ENCODE results near the gene ELP1.

The ELP1 gene

GRCh38 chr9:108882052-108882888 lies 51.7 kb downstream of the ELP1 start:
- no peak for DNase-seq (ENCODE audit: low read depth in 2 of 2)

DNA sequence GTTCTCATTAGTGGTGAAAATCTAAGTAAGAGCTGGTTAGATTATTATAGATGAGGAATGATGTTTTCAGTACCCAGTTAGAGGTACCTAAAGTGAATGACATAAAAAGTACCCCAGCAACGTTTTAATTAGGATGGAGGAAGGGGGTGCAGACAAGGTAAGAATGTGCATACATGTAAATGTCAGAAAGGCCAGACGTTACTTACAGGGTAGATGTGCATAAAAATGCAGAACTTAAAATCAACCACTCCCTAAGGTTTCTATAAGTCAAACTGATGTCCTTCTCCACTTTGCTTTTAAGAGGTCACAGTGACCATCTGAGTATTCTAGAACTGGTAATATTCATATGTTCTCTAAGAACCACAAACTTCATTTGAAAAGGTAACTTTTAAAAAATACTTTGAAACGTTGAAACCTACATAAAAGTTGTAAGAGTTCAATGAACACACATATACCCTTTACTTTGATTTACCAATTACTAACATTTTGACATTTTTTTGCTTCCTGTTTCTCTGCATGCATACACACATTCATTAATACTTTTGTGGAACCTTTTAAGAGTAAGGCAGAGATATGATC lies 53.1 kb downstream of the ELP1 start:
- no peak for DNase-seq (ENCODE audit: low read depth in 2 of 2)

- DNase-seq (ENCODE audit: low read depth in 2 of 2) = no peak
Observed at GRCh38 chr9:108877524-108877923, 56.4 kb downstream of the ELP1 start.

- no peak for DNase-seq (ENCODE audit: low read depth in 2 of 2)
Observed at GRCh38 chr9:108876425-108876824, 57.5 kb downstream of the ELP1 start.

- no peak for DNase-seq (ENCODE audit: low read depth in 2 of 2)
Observed at GRCh38 chr9:108874058-108874788, 59.7 kb downstream of the ELP1 start.

DNA sequence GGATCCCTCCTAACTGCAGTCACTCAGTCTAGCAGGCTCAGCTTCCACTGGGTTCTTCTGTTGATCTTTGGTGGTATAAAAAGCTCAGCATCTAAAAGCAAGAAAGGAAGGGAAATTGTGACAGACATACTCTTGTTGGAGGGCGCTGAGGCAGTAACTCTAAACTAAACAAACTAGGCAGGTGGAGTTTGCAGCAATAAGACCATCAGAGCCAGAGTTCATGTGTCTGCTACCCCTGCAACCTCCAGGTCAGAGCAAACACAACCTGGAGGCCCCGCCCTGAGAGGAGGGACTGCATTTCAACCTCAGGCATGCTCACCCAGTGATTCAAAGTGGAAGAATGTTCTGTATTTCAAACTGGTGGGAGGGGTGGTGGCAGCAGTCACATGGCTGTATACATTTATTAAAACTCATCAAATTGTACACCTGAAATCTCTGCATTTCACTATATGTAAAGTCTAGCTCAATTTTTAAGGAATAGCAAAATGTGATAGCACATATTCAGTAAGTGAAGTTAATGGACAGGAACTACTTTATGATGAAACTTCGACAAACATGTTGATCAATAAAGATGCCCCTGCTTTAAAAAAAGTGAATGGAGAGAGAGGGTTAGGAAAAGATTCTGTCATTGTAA lies 64.7 kb downstream of the ELP1 start:
- DNase-seq (ENCODE audit: low read depth in 2 of 2) = no peak

GRCh38 chr9:108867829-108868228 lies 66.1 kb downstream of the ELP1 start:
- no peak for DNase-seq (ENCODE audit: low read depth in 2 of 2)

- DNase-seq (ENCODE audit: low read depth in 2 of 2) = no peak
Observed at GRCh38 chr9:108867116-108867515, 66.8 kb downstream of the ELP1 start.

DNA sequence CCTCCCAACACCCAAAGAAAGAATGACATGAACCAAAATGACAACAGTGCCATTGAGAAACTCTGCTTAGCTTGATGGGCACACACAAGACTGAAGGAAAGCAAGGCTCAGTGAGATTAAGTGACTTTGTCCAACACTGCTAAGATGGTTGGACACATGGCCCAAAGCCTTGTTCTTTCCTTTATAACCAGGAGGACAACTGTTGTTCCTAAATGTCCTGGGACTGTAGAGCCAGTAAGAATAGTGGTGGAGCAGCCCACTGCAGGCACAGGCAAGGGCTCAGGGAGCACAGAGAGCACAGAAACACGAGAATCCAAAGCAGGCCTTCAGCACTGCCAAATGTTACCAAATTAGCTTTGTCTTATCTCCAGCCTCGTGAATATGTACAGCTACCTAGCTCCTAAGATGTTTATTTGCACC lies 67.9 kb downstream of the ELP1 start:
- DNase-seq (ENCODE audit: low read depth in 2 of 2) = no peak

- no peak for DNase-seq (ENCODE audit: low read depth in 2 of 2)
Observed at GRCh38 chr9:108865037-108865436, 68.9 kb downstream of the ELP1 start.

- no peak for DNase-seq (ENCODE audit: low read depth in 2 of 2)
Observed at GRCh38 chr9:108864446-108864845, 69.5 kb downstream of the ELP1 start.

GRCh38 chr9:108863891-108864290 lies 70.0 kb downstream of the ELP1 start:
- DNase-seq (ENCODE audit: low read depth in 2 of 2) = no peak

DNA sequence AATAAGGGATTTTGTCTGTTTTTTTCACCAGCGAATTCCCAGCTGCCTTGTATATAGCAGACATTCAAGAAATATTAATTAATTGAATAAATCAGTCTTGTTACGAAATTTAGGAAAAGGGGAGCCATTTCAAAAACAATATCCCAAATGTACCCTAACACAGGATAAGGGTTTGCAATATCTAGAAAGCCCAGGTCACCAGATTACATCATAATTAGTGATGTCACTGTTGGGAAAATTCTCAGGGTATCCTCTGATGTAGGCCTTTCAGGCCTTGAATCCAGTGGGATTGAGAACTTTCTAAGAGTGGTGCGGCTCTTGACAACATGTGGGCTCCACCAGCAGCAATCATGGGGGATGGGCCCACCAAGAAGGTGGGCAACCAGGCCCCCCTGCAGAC lies 71.9 kb downstream of the ELP1 start, which contains the start of gene ACTL7A:
Gene ACTL7A, plus strand, starts transcription at position 270 of the 400 bp plus-strand sequence. Its CDS starts 57 bp downstream, at position 327.
- no peak for DNase-seq (ENCODE audit: low read depth in 2 of 2)

DNA sequence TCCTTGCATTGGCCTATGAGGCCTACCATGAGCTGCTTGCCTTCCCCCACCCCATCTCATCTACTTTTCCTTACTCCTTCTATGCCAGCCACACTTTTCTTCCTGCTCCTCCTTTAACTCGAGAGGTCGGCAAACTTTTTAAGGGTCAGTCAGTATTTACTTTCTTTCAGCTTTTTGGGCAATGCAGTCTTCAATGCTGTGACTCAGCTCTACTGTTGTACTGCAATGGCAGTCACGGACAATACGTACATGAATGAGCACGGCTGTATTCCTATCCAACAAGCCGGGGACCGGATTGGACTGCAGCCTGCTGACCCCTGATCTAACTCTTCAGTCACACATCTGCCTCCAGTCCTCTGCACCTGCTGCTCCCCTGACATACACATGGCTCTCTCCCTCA lies 72.5 kb downstream of the ELP1 start:
- DNase-seq (ENCODE audit: low read depth in 2 of 2) = no peak

DNA sequence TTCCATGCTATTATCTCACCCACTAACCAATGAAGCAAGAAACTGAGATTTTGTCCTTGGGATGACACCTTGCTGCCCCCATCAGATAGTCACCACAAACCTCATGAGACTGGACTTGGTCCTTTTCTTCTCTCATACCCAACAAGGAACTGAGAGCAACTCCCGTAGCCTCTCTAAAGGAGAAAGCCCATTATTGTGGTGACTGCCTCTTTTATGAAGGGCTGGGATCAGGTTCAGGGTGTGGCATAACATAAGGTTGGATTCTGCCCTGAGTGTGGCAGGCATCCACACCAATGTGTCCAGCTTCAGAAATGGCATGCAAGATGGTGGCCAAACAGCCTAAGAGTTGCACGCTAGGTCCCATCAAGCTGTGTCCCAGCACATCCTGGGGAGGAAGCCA lies 73.2 kb downstream of the ELP1 start:
- DNase-seq (ENCODE audit: low read depth in 2 of 2) = no peak

- DNase-seq (ENCODE audit: low read depth in 2 of 2) = no peak
Observed at GRCh38 chr9:108860354-108860753, 73.6 kb downstream of the ELP1 start.

DNA sequence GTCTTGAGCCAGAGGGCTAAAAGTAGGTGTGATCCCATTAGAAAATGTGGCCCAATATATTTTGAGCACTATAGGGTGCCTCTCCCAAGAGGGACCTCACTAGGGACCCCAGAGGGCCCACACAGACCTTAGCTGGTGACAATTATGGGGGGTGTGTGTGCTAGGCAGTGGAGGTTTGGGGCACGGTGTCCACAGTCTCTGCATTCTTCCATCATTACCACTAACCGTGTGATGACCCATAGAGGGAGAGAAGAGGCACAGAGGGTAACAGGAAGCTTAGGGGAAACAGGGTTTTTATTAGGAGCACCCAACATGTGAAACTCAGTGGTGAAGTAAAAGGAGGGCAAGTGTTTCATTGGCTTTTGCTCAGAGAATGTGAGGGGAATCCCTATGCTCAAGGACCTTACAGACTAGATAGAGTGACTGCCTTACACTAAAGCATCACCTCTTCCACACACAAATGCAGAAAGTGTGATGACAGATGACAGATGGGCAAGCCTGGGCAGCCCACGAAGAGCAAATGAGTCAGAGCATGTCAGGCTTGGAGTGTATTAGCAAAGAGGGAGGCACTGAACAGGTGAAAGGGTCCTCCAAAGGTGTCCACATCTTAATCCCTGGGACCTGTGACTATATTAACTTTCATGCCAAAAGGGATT lies 74.3 kb downstream of the ELP1 start:
- DNase-seq (ENCODE audit: low read depth in 2 of 2) = no peak

DNA sequence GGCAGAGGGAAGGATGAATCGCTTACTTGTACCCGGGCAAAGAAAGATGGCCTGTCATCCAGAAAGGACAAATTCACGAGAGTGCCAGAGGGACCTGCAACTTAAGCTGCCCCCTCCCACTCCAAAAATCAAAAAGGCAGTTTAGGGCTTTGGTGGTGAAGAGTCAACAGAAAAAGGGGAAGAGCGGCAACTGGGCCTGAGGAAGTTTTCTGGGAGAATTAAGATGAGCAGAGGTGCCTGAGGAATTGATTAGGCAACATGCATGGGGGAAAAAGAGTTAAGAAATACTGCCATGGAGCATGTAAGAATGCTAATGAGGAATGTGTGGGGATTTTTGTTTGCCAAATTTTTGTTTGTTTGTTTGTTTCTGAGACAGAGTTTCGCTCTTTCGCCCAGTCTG lies 76.4 kb downstream of the ELP1 start:
- no peak for DNase-seq (ENCODE audit: low read depth in 2 of 2)

- no peak for DNase-seq (ENCODE audit: low read depth in 2 of 2)
Observed at GRCh38 chr9:108855888-108856287, 78.0 kb downstream of the ELP1 start, which contains the start of gene ACTL7B. Gene ACTL7B (minus strand): TSS chr9:108855986. CDS start chr9:108855930, 56 bp downstream.

- DNase-seq (ENCODE audit: low read depth in 2 of 2) = no peak
Observed at GRCh38 chr9:108855529-108855886, 78.4 kb downstream of the ELP1 start.

DNA sequence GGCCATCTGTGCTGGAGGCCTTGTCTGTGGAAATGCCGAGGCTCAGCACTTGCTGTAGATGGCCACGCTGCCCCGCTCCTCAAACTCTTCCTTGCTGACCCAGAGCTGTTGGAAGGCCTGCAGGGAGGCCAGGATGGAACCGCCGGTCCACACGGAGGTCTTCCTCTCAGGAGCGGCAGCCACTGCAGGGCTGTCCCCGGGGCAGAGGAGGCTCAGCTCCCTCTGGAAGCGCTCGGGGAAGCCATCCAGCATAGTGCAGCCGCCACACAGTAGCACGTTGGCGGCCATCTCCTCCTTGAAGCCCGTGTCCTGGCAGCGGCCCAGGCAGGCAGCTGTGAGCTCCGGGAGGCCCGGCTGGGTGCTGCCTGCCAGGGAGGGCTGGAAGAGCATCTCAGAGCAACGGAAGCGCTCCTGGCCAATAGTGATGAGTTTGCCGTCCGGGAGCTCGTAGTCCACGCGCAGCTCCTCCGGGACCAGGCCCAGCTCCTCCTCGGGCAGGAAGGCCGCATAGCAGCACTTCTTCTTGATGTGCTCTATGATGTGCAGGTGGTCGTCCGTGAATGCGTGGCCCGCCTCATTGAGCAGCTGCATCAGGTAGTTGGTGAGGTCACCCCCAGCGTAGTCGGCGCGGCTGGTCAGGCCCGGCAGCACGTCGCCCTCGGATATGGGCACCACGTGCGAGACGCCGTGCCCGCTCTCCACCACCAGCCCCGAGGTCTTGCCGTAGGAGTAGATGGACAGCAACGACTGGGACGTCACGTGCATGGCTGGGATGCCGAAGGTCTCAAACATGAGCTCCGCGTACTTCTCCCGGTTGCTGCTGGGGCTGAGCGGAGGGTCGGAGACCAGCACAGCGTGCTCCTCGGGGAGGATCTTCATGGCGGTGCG lies 79.0 kb downstream of the ELP1 start:
- no peak for DNase-seq (ENCODE audit: low read depth in 2 of 2)

Measured in activated CD8-positive, alpha-beta memory T cell treated with anti-CD3 and anti-CD28 coated beads for 4 hours (primary cell).